ENCODE results near the gene DDX23.

Gene DDX23

GRCh38 chr12:48883305-48884161 lies 31.6 kb upstream of the DDX23 start:
- TF ChIP-seq CTCF (IDR thresholded peaks at IDR 0.05; ENCODE audit: extremely low read depth, insufficient read depth, missing control alignments): no peak
- in situ Hi-C loops (cut with MboI; ENCODE audit: low pct_unique_long_range_greater_than_20kb, low sequenced_read_pairs, unreplicated experiment): no loop called here
- no peak for DNase-seq (ENCODE audit: low spot score)

- no peak for DNase-seq (ENCODE audit: low spot score)
- in situ Hi-C loops (cut with MboI; ENCODE audit: low pct_unique_long_range_greater_than_20kb, low sequenced_read_pairs, unreplicated experiment): no loop called here
- TF ChIP-seq CTCF (IDR thresholded peaks at IDR 0.05; ENCODE audit: extremely low read depth, insufficient read depth, missing control alignments): no peak
Measured at GRCh38 chr12:48882972-48883304, 31.0 kb upstream of the DDX23 start.

GRCh38 chr12:48882315-48882687 lies 30.3 kb upstream of the DDX23 start:
- DNase-seq (ENCODE audit: low spot score): no peak
- in situ Hi-C loops (cut with MboI; ENCODE audit: low pct_unique_long_range_greater_than_20kb, low sequenced_read_pairs, unreplicated experiment): no loop called here
- TF ChIP-seq CTCF (IDR thresholded peaks at IDR 0.05; ENCODE audit: extremely low read depth, insufficient read depth, missing control alignments): no peak

GRCh38 chr12:48881686-48882314 lies 29.8 kb upstream of the DDX23 start:
- TF ChIP-seq CTCF (IDR thresholded peaks at IDR 0.05; ENCODE audit: extremely low read depth, insufficient read depth, missing control alignments): no peak
- no peak for DNase-seq (ENCODE audit: low spot score)
- in situ Hi-C loops (cut with MboI; ENCODE audit: low pct_unique_long_range_greater_than_20kb, low sequenced_read_pairs, unreplicated experiment): no loop called here

- TF ChIP-seq CTCF (IDR thresholded peaks at IDR 0.05; ENCODE audit: extremely low read depth, insufficient read depth, missing control alignments): no peak
- in situ Hi-C loops (cut with MboI; ENCODE audit: low pct_unique_long_range_greater_than_20kb, low sequenced_read_pairs, unreplicated experiment): no loop called here
- DNase-seq (ENCODE audit: low spot score): no peak
Measured at GRCh38 chr12:48880647-48881046, 28.7 kb upstream of the DDX23 start.

GRCh38 chr12:48878548-48878947 lies 26.6 kb upstream of the DDX23 start:
- TF ChIP-seq CTCF (IDR thresholded peaks at IDR 0.05; ENCODE audit: extremely low read depth, insufficient read depth, missing control alignments): no peak
- in situ Hi-C loops (cut with MboI; ENCODE audit: low pct_unique_long_range_greater_than_20kb, low sequenced_read_pairs, unreplicated experiment): no loop called here
- DNase-seq (ENCODE audit: low spot score): no peak

Data from GM13977 (cell line).